Activated T-helper 1 cell treated with anti-CD3 and anti-CD28 coated beads, Interleukin-2, amount 50 U/mL, for 16 hours (primary cell): Measurements from ENCODE around the gene PHGDH.
"Not testable (repeated sequence)": the region's sequence is repeated elsewhere in the genome, so short reads cannot be mapped to it uniquely, and the experiment has no call there.

ENCODE experiments used
- DNase-seq, 2 donors: peaks; one replicate each; pipeline ENCODE4 v3.0.0-alpha.2; 2020; ENCODE audit warnings: low read depth in 1 of 2, low spot score in 1 of 2

PHGDH gene

GRCh38 chr1:119711804-119712341, at the start of gene PHGDH:
Gene PHGDH, plus strand, starts transcription at chr1:119711934. Its CDS starts 89 bp downstream, at chr1:119712023.
- DNase-seq: no peak

GRCh38 chr1:119662034-119662437, 49.7 kb upstream of the PHGDH start:
- no peak for DNase-seq

DNA sequence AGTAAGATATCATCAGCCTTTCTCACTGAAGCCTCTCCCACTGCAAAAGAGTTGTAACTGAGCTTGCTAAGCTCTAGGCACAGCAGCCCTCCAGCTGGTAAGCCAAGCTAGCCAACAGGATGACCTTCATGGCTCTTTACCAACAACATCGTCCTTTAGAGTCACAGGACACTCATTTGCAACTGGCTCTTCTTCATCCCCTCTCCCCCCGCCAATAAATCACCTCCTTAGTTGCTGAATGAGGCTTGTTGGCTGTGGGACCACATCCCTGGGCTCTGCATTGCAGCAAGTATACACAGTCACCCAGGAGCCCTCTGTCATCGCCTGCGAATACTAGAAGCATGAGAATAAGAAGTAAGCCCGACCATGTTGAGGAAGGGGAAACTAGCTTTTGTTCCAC, 47.7 kb upstream of the PHGDH start:
- DNase-seq: no peak

- no peak for DNase-seq
These were observed 44.6 kb upstream of the PHGDH start for GRCh38 chr1:119667173-119667572.

GRCh38 chr1:119670898-119671297, 40.8 kb upstream of the PHGDH start:
- no peak for DNase-seq

DNA sequence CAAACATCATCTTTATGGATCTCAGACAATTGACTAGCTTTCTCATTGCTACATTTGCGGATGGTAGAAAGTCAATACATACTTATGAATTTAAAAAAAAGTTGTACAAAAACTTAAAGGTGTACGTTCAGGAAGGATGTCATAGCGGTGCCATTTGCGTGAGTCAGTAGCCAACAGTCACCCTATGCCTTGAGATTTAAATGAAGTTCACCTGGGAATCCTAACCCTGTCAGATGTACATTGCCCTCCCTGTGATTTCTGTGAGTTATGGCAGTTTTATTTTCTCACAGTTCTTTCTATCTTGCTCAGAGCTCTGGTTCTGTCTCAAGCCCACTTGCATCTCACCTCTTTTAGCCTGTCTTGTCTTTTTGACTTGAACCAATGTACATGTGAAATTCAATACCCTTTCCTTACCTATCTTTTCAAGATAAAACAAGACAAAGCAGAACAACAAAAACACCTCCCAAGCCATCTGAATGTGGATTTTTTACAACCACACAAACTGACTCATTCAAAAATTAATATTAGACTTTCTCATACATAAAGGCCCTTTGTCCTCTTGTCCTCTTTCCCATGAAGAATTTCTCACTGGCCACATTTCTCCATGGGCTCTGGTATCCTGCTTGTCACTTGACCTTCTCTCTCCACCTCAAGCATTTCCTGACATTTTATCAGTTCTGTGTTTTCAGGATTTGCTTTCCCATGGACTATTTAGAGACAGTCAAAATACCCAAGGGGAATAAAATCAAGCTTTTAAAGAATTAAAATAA, 38.4 kb upstream of the PHGDH start:
- no peak for DNase-seq

DNA sequence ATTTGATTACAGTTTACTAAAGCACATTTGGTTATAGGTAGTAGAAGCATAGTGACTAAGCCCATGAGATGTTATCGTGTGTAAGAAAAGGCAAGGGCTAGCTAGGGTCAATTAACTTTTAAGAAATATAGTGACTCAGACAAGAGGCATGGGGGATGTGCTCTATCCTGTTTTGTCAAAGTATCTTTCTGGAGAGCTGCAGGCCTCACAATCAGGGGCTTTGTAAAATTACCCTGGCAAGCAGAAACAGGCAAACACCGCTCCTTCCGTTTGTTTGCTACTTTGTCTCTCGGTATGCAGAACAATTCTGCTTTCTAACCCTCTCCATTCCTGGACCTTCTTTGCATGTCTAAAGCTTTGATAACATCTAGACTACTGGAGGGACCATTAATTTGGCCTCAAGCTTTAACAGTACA, 37.6 kb upstream of the PHGDH start:
- DNase-seq: no peak

DNA sequence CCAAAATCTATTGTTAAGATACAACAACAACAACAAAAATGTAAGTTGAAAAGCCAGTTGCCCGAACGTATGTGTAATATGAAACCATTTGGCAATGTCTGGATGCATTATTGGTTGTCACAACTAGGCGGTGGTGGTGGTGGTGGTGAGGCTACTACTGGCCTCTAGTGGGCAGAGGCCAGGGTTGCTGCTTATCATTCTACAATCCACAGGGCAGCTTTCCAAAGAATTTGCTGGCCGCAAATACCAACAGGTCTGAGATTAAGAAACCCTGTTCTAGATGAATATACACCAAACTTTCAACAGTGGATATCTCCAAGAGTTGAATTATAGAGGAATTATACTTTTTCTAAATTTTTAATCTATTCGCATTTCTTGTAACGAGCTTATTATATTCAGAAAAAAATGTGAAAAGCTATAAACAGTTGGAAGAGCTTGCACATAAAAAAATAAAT, 36.9 kb upstream of the PHGDH start:
- DNase-seq: no peak

DNA sequence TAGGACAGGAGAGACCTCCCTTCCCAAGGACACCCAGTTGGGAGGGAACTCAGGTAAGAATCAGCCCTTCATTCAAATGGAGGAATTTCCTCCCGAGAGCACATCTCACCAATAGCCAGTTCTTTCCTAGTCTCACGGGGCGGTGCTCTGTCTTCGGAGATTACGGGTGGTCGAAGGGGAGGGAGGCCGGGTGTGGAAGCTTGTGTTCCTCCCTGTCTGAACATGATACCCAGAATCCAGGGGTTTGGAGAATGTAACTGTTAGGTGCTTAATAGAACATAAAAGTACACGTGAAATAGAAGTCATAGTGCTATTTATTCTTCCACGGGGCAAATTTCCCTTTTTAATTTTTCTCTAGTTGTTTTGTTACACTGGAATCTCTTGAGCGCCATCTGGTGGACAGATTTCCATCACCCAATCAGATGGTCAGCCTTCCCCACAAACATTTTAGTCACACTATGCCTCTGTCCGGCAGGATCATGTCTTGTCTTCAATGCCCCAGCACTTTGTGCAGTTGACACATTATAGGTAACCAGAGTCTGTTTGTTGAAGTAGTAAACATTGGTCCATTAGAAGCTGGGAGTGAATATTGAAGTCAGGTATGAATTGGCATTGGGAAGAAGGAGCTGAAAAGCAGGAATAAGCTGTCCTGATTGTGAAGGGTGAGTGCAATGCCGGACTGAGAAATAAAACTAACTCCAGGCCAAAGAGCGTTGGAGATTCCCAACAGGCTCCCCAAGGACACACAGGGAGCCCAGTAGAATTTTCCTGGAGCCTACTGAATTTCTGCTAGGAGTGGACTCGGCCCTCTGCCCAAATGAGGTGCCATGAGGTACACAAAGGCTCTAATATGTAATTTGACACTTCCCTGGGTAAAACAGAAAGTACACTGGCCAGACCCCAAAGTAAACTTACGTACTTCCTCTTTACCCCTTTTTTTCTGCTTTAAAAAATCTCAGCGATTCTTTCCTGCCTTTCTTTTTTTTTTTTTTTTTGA, 36.1 kb upstream of the PHGDH start:
- DNase-seq: peak; percentile 7 to 13

DNA sequence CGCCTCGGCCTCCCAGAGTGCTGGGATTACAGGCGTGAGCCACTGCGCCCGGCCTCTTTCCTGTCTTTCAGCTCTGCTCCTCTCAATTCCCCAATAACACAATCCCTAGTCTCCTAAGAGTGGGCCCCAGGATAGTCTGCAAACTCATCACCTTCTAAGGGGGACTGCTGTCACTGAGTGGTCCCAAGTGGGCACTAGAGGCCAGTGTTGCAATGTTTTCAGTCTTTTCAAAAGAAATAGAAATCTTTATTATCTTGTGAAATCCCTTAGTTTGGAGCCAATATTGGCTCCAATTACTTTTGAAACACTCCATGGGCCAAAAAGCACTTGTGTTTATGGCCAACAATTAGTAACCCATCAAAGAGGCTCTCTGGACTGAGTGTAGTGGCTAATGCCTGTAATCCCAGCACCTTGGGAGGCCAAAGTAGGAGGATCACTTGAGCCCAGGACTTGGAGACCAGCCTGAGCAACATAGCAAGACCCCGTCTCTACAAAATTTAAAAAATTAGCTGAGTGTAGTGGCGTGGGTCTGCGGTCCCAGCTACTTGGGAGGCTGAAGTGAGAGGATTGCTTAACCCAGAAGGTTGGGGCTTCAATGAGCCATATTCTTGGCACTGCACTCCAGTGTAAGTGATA, 35.0 kb upstream of the PHGDH start:
- no peak for DNase-seq

DNA sequence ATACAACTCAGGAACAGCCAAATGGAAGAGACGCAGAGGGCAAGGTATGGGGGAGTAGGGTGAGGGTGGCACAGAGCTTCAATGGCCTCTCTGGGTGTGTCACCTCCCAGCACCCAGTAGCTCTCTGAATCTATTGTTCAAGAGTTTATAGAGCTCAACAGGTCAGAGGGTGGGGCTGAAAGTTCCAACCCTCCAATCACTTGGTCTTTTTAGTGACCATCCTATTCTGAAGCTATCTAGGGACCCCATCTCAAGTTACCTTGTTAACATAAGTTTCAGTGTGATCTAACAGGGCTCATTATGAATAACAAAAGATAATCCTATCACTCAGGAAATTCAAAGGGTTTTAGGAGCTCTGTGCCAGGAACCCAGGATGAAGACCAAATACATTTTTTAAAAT, 32.5 kb upstream of the PHGDH start:
- DNase-seq: no peak

DNA sequence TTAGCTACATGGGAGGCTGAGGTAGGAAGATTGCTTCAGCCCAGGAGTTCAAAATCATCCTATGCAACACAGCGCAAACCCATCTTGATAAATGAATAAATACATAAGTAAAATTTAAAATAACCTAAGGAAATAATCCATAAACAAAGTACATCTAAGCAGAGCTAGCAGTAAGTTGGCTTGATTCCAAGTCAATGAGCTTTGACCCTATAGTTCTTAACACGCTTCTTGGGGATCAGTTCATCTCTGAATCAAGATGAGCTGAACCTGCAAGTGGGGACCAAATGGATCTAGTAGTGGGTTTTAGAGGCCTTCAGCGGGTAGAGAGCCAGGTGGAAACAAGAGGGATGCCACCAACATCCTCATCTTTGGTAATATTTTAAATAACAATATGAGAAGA, 31.5 kb upstream of the PHGDH start:
- DNase-seq: no peak

- no peak for DNase-seq
These were observed 31.0 kb upstream of the PHGDH start for GRCh38 chr1:119680723-119681122.

GRCh38 chr1:119681560-119681959, 30.2 kb upstream of the PHGDH start:
- no peak for DNase-seq

DNA sequence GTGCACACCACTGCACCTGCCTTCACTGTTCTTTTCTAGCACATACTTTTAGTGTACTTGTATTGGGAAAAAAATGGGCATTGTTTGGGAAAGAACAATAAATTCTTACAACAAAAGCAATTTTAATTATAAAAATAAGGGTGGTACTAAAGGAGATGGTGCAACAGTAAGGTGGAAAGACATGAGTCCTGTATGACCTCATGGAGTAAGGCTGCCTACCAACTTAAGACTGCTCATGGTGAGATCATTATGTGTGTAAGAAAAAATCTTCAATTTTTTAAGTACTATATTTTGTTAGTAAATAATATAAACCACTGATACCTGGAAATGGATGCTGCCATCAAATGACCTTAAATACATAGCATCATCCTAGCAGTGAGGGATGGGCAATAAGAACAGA, 29.6 kb upstream of the PHGDH start:
- no peak for DNase-seq

- DNase-seq: no peak
These were observed 27.8 kb upstream of the PHGDH start for GRCh38 chr1:119683893-119684292.

- DNase-seq: no peak
These were observed 25.1 kb upstream of the PHGDH start for GRCh38 chr1:119686661-119687060.

DNA sequence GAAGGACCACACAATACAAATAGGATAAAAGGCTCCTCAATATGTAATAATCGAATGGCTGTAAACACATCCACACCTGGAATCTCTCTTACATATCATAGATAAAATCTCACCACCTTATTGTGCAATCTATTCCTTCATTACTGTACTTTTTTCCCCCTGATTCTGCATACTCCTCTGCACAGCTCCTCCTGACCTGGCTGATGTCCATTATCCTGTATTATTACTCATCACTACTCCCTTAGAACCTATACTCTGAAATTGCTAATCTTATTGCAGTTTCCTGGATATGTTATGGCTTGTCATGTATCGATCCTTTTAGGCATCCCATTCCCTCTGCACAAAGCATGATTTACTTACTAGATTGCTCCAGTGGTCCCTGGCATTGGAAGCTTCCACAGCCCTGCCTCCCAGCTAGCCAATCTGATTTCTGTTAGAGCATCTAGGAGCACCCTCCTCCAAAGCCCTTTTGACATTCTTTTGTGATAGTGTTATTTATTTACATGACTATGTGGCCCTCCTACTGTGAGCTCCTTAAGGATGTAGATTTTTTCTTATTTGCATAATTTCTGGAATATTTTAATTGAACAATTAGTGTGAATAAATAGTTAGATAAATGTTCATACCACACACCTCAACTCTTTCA, 24.2 kb upstream of the PHGDH start:
- DNase-seq: no peak

- DNase-seq: no peak
These were observed 22.9 kb upstream of the PHGDH start for GRCh38 chr1:119688810-119689209.

- DNase-seq: no peak
These were observed 22.2 kb upstream of the PHGDH start for GRCh38 chr1:119689511-119689910.

GRCh38 chr1:119696863-119697262, 14.9 kb upstream of the PHGDH start:
- not testable (repeated sequence) for DNase-seq
